GM19372 (cell line): Measurements from ENCODE around the gene MS4A4A.
"Not testable (repeated sequence)": the region's sequence is repeated elsewhere in the genome, so short reads cannot be mapped to it uniquely, and the experiment has no call there.

ENCODE experiments used
- ATAC-seq: cut with Tn5 transposase; IDR thresholded peaks from one replicate; pipeline ENCODE4 v1.9.1; 2021; ENCODE audit warnings: mild to moderate bottlenecking, low read depth, moderate library complexity; ENCODE audit not compliant: unreplicated experiment

The MS4A4A gene

GRCh38 chr11:60280412-60280811, at the start of gene MS4A4A:
TSS of gene MS4A4A (plus strand) at chr11:60280666. CDS start at chr11:60280676, 10 bp downstream.
- ATAC-seq, result no peak

GRCh38 chr11:60230681-60231080, 49.8 kb upstream of the MS4A4A start:
- ATAC-seq, result no peak

GRCh38 chr11:60235321-60235720, 45.1 kb upstream of the MS4A4A start:
- ATAC-seq, result no peak

DNA sequence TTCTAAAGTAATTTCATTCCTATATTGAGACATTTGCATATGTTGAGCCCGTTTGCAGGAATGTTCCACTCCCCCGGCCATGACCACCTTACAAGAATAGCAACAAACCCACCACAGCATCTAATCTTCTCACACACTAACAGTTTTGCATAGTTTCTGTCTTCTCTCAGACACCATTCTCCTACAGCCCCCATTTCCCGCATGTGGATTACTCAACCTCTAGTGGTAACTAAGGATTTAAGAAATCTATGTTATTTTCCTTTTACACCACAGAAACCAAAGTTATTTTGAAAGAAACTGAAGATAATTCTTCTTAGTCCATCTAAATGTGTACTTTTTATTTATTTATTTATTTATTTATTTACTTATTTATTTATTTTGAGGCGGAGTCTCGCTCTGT, 39.8 kb upstream of the MS4A4A start:
- ATAC-seq, result no peak

DNA sequence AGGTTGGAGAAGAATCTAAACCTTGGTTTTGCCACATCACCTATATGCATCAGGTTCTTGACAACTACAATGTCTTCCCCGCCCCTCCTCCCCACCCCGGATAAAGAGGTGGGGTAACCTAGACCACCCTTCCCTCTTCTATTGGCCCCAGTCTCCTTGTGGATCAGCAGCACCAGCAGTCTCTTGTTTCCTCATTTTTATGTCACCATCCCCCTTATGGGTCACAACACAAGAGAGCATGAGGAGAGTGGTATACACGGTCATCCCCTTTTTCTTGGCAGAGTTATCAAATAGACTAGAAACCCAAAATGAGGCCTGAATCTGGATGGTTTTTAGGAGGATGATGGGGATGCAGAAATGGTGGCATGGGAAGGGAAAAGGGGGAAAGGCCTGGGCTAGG, 38.7 kb upstream of the MS4A4A start:
- ATAC-seq, result no peak

DNA sequence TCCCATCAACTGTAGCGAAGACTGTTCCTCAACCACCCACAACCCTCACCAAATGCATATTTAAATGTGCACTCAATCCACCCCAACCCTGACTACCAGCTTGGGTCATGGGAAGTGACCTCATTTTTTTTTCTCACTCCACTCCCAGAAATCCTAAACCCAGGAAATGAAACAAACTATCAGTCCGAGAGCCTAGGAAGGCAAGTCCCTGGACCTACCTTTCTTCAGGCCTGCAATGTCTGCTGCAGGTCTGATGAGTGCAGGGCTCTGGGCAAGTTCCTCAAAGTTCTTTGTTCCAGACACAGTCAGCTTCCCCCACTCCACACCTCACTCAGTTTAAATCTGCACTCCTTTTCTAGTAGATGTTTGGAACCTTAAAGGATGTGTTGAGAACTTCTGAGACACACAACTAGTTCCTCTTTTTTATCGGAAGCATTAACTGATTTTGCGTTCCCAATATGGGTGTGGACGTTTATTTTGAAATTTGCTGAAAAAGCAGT, 37.7 kb upstream of the MS4A4A start, which contains the start of gene MS4A4E:
Gene MS4A4E, minus strand, starts transcription at position 398 of the 500 bp plus-strand sequence. CDS start 13,082 bp downstream, outside the sequence.
- no peak for ATAC-seq

DNA sequence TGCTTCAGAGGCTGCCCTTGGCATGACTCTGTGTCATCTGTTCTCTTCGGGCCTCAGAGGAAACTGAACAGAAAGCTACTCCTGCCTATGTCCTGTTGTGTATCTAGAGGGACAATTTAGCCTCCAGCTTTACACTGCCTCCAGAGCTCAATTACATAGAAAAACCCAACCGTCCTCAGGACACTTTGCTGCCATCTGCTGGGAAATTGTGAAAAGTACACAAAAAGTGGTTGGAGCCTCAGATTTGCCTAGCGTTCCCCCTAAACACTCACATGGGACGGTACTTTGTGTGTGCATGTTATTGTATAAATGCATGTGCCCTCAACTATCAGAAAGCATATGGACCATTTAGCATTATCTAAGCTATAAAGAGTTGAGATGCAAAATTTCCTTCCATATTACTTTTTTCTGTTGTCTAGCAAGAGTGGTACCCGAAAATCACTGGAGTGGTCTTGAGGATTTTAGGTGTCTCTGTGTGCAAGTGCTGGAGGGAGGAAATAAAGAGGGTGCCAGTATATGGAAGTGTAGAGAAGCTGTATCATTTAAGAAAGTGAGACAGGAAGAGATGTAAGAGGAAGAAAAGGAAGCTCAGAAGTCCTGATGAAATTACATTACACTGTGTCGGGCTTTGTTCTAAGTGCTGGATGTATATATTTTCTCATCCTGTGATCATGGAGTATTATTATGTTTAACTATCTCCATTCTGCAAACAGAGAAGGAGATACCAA, 28.8 kb upstream of the MS4A4A start:
- ATAC-seq, result no peak

DNA sequence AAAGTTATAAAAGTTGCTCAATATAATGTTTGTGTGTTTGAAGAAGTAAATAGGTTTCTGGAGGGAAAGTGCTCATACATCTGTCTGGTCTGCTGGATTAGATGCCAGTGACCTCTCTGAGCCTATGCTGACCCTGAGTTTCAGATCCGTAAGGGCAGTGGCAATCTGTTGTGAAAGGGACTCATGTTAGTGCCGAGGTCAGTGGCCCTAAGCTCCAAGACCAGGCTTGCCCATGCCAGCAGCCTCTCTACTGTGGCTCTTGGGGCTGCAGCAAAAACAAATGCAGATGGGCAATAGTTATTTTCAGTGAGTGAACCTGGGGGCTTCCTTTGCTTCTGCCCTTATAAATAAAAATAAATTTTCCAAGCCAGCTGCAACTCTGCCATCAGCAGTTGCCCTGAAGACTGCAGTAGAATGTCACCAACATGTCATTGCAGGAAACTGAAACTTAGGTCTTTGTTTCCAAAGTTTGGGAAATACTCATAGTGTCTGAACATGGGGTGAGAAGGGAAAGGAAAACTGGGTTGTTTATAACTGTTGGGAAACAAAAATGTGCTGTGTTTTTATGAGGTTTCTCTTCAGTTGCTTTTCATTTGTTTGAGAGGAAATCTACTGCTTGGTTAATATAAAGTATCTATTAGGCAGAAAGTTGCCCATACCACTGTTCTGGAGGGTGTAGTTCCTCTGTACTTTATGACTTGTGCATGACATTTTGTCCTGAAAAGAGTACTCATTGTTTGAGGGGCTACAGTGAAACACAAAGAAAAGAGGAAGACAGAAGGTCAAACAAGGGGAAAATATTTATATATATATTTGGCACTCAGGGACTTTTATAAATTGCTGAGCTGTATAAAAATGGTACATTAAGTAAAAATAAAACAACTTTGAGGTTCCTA, 28.0 kb upstream of the MS4A4A start:
- ATAC-seq, result no peak

GRCh38 chr11:60257956-60258722, 22.3 kb upstream of the MS4A4A start:
- ATAC-seq, result no peak

DNA sequence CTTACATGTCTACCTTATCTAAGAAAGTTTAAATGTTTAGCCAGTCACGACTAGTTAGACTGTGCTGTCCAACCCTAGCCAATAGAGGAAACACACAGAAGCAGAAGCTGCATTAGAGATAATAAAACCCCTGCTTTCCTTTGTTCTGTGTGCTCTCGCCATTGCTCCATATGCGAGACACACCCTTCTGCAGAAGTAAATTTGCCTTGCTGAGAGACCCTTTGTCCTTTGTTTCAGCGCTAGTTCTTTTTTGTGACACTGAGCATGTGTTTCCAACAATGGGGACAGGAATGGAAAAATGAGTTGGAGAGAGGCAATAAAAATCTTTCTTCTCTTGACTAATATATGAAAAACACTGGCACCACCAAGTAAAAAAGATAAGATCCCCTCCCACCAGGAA, 19.5 kb upstream of the MS4A4A start:
- no peak for ATAC-seq

DNA sequence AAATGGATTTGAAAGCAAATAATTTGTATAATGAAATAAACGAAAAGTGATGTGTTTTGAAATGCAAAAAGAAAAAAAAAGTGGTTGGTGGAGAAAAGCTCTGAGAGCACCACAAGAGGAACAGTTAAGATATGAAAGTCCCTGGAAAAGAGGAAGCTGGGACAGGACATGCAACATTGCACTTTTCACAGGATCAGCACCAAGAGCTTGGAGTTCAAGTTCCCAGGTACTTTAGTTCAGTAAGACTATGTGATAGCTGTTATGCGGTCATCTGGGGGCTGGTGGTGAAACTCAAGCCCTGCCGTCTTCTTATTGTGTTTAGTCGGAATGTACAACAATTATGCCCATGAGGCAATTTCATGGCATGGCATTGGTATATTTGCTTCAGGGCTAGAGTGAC, 17.1 kb upstream of the MS4A4A start:
- no peak for ATAC-seq

GRCh38 chr11:60264644-60265043, 15.8 kb upstream of the MS4A4A start:
- no peak for ATAC-seq

GRCh38 chr11:60265373-60266214, 14.9 kb upstream of the MS4A4A start:
- no peak for ATAC-seq

DNA sequence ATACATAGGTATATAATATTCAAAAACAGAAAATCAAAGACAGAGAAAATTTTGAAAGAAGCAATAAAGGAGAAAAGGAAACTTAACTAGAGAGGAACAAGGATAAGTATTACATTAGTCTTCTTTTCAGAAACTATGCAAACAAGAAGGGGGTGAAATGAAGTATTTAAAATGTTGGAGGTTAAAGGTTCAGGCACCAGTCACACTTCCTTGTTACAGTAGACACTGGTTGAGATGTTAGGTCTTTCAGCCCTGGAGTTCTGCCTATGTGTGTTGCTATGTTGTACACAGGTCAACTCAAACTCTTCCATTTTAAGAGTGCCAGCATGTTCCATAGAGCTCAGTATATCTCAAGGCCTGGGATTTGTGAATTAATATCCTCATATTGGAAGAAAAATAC, 6.0 kb upstream of the MS4A4A start:
- ATAC-seq, result no peak

DNA sequence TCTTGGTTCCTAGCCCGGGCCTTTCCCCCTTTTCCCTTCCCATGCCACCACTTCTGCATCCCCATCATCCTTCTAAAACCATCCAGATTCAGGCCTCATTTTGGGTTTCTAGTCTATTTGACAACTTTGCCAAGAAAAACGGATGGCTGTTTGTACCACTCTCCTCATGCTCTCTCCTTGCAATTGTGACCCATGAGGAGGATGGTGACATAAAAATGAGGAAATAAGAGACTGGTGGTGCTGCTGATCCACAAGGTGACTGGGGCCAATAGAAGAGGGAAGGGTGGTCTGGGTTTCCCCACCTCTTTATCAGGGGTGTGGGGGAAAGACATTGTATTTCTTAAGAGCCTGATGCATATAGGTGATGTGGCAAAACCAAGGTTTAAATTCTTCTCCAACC, 1.0 kb downstream of the MS4A4A start:
- ATAC-seq, result no peak

GRCh38 chr11:60282286-60282685, 1.8 kb downstream of the MS4A4A start:
- ATAC-seq, result no peak

GRCh38 chr11:60285411-60286126, 5.1 kb downstream of the MS4A4A start:
- ATAC-seq, result not testable (repeated sequence)

GRCh38 chr11:60288531-60288930, 8.1 kb downstream of the MS4A4A start:
- no peak for ATAC-seq

- no peak for ATAC-seq
Observed at GRCh38 chr11:60292145-60292544, 11.7 kb downstream of the MS4A4A start.
